SU-DHL-6 (cell line): ENCODE data around the gene AMER2.

Experiments
- H2AFZ ChIP-seq: fragments of 200-600 bp; sonication (generic); 2 replicates; pipeline ENCODE4 v1.6.1; 2014; ENCODE audit warnings: low read depth, mild to moderate bottlenecking, moderate library complexity, mixed read lengths, antibody characterized with exemption, low read length; ENCODE audit not compliant: severe bottlenecking
- H3F3A ChIP-seq: fragments of 200-600 bp; shearing (Covaris generic); 2 replicates; pipeline ENCODE4 v1.6.0; 2016; ENCODE audit warnings: antibody characterized with exemption, mild to moderate bottlenecking; ENCODE audit not compliant: insufficient read depth
- H3K27ac ChIP-seq: fragments of 200-600 bp; sonication (generic); 2 replicates; pipeline ENCODE4 v1.5.1; 2016; ENCODE audit warnings: low read depth, mild to moderate bottlenecking, low read length, moderate library complexity, mixed read lengths
- H3K27me3 ChIP-seq: fragments of 200-600 bp; sonication (generic), shearing (Covaris generic); 2 replicates; pipeline ENCODE4 v1.6.0; 2014; ENCODE audit warnings: mild to moderate bottlenecking, low read length
- H3K36me3 ChIP-seq: fragments of 200-600 bp; sonication (generic); 2 replicates; pipeline ENCODE4 v1.6.1; 2014; ENCODE audit warnings: mild to moderate bottlenecking, low read length, mixed read lengths
- H3K4me2 ChIP-seq: fragments of 300-600, 200-600 bp; shearing (Covaris generic), sonication (generic); 2 replicates; pipeline ENCODE4 v1.6.0; 2014; ENCODE audit warnings: low read length, low read depth, mild to moderate bottlenecking; ENCODE audit not compliant: poor library complexity, severe bottlenecking
- H3K4me3 ChIP-seq: fragments of 200-600 bp; sonication (generic); 2 replicates; pipeline ENCODE4 v1.5.1; 2014; ENCODE audit warnings: antibody characterized with exemption, low read length, mild to moderate bottlenecking, mixed read lengths; ENCODE audit not compliant: insufficient read depth, poor library complexity, severe bottlenecking
- H3K79me2 ChIP-seq: fragments of 200-600 bp; sonication (generic); 2 replicates; pipeline ENCODE4 v1.6.1; 2014; ENCODE audit warnings: mild to moderate bottlenecking, low read length, moderate library complexity; ENCODE audit not compliant: insufficient read depth
- H3K9ac ChIP-seq: fragments of 200-600 bp; sonication (generic); 2 replicates; pipeline ENCODE4 v1.7.0; 2014; ENCODE audit warnings: mild to moderate bottlenecking, low read length
- H3K9me2 ChIP-seq: fragments of 200-600 bp; sonication (generic); replicated peaks from 2 replicates; pipeline ENCODE4 v1.6.1; 2014; ENCODE audit warnings: low read length; ENCODE audit not compliant: insufficient read depth
- H3K9me3 ChIP-seq: fragments of 200-600 bp; sonication (generic); 2 replicates; pipeline ENCODE4 v1.6.1; 2014; ENCODE audit warnings: low read length, mixed read lengths; ENCODE audit not compliant: insufficient read depth
- H4K20me1 ChIP-seq: fragments of 200-600 bp; sonication (generic); 2 replicates; pipeline ENCODE4 v1.6.1; 2014; ENCODE audit warnings: low read depth, mild to moderate bottlenecking, antibody characterized with exemption, low read length, moderate library complexity, mixed read lengths
- EZH2phosphoT487 ChIP-seq: fragments of 200-600 bp; sonication (generic), shearing (Covaris generic); conservative IDR thresholded peaks from 2 replicates; pipeline ENCODE4 v1.6.1; 2018; ENCODE audit warnings: mild to moderate bottlenecking, antibody characterized with exemption, low read length, moderate library complexity, mixed read lengths
- TF ChIP-seq, protein P1 (sequence below): fragments of 200-600 bp; sonication (generic); IDR thresholded peaks from one replicate; pipeline ENCODE4 v1.5.1; 2017; ENCODE audit warnings: antibody characterized with exemption, mild to moderate bottlenecking, low read length, moderate library complexity; ENCODE audit not compliant: insufficient read depth, poor library complexity, severe bottlenecking

Gene AMER2

DNA sequence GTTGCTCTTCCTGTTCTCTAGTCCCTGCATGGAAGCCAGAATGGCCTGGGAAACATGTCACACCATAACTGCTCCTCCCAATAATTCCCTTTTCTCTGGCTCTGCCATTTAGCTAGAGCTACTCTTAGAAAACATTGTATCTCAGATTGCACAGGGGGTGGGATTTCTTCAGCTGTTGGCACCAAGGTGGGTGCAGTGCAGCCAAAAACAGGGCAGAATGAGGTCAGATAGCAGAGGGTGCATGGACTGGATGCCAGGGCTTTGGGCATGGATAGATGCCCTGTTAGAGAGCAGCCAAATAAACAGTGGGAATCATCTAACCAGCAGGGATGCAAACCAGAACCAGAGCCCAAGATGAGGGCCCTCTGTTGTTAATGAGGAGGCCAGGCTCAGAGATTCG, 4.9 kb upstream of the AMER2 start:
- no peaks in the 10 kb centered on the region for H3K36me3 ChIP-seq
- no peak overlapping the region for H3K4me3 ChIP-seq
- H4K20me1 ChIP-seq: no peaks in the 10 kb centered on the region
- no peaks in the 10 kb centered on the region for H3K79me2 ChIP-seq
- no peak overlapping the region for H3K4me2 ChIP-seq
- TF ChIP-seq, protein P1, sequence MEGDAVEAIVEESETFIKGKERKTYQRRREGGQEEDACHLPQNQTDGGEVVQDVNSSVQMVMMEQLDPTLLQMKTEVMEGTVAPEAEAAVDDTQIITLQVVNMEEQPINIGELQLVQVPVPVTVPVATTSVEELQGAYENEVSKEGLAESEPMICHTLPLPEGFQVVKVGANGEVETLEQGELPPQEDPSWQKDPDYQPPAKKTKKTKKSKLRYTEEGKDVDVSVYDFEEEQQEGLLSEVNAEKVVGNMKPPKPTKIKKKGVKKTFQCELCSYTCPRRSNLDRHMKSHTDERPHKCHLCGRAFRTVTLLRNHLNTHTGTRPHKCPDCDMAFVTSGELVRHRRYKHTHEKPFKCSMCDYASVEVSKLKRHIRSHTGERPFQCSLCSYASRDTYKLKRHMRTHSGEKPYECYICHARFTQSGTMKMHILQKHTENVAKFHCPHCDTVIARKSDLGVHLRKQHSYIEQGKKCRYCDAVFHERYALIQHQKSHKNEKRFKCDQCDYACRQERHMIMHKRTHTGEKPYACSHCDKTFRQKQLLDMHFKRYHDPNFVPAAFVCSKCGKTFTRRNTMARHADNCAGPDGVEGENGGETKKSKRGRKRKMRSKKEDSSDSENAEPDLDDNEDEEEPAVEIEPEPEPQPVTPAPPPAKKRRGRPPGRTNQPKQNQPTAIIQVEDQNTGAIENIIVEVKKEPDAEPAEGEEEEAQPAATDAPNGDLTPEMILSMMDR: no peak
- TF ChIP-seq EZH2phosphoT487: no peak
- H3K9ac ChIP-seq: no peak overlapping the region
- no peaks in the 10 kb centered on the region for H3F3A ChIP-seq
- no peaks in the 10 kb centered on the region for H3K9me3 ChIP-seq
- H3K9me2 ChIP-seq: no peaks in the 10 kb centered on the region
- no peak overlapping the region for H3K27ac ChIP-seq
- H2AFZ ChIP-seq: no peak overlapping the region
- H3K27me3 ChIP-seq: no peaks in the 10 kb centered on the region

GRCh38 chr13:25175431-25175830, 3.3 kb upstream of the AMER2 start:
- no peaks in the 10 kb centered on the region for H4K20me1 ChIP-seq
- H2AFZ ChIP-seq: no peak overlapping the region
- H3K9ac ChIP-seq: no peak overlapping the region
- no peaks in the 10 kb centered on the region for H3K27me3 ChIP-seq
- no peaks in the 10 kb centered on the region for H3K9me3 ChIP-seq
- no peaks in the 10 kb centered on the region for H3F3A ChIP-seq
- no peaks in the 10 kb centered on the region for H3K79me2 ChIP-seq
- no peak overlapping the region for H3K4me2 ChIP-seq
- H3K9me2 ChIP-seq: no peaks in the 10 kb centered on the region
- H3K27ac ChIP-seq: no peak overlapping the region
- no peak overlapping the region for H3K4me3 ChIP-seq
- H3K36me3 ChIP-seq: no peaks in the 10 kb centered on the region
- no peak for TF ChIP-seq EZH2phosphoT487
- TF ChIP-seq, protein P1: no peak

- H2AFZ ChIP-seq: no peak overlapping the region
- H3K36me3 ChIP-seq: no peaks in the 10 kb centered on the region
- no peaks in the 10 kb centered on the region for H3K79me2 ChIP-seq
- no peak overlapping the region for H3K4me3 ChIP-seq
- no peak overlapping the region for H3K4me2 ChIP-seq
- H4K20me1 ChIP-seq: no peaks in the 10 kb centered on the region
- no peaks in the 10 kb centered on the region for H3K9me2 ChIP-seq
- H3K27ac ChIP-seq: no peak overlapping the region
- TF ChIP-seq EZH2phosphoT487: no peak
- TF ChIP-seq, protein P1: no peak
- H3K9me3 ChIP-seq: no peaks in the 10 kb centered on the region
- no peaks in the 10 kb centered on the region for H3K27me3 ChIP-seq
- H3K9ac ChIP-seq: no peak overlapping the region
- H3F3A ChIP-seq: no peaks in the 10 kb centered on the region
These were observed 2.9 kb upstream of the AMER2 start for GRCh38 chr13:25175026-25175425.
